Subcutaneous adipose tissue (tissue), 4 donors: ENCODE results near the gene SDHAF2. TPM values are rescaled to one million over a fixed set of nuclear protein-coding genes. Genes with fewer than 3 reads are reported as not detected.

Experiments
- total RNA-seq, 4 donors: library from RNA; depleted of rRNA; stranded (reverse); fragments of >200 nt; gene quantifications; one replicate each; pipeline ENCODE4 v1.1.0, GENCODE V29; 2016
- TF ChIP-seq, protein P1 (sequence below): fragments of 450-650 bp; IDR thresholded peaks from one replicate; pipeline ENCODE4 v1.5.1; 2016; ENCODE audit warnings: low read depth, mild to moderate bottlenecking, control low read depth, antibody characterized with exemption, moderate library complexity

SDHAF2 gene
- total RNA-seq, 4 donors from 2014 or later = 30.0 to 46.2 (median 33.9) TPM

DNA sequence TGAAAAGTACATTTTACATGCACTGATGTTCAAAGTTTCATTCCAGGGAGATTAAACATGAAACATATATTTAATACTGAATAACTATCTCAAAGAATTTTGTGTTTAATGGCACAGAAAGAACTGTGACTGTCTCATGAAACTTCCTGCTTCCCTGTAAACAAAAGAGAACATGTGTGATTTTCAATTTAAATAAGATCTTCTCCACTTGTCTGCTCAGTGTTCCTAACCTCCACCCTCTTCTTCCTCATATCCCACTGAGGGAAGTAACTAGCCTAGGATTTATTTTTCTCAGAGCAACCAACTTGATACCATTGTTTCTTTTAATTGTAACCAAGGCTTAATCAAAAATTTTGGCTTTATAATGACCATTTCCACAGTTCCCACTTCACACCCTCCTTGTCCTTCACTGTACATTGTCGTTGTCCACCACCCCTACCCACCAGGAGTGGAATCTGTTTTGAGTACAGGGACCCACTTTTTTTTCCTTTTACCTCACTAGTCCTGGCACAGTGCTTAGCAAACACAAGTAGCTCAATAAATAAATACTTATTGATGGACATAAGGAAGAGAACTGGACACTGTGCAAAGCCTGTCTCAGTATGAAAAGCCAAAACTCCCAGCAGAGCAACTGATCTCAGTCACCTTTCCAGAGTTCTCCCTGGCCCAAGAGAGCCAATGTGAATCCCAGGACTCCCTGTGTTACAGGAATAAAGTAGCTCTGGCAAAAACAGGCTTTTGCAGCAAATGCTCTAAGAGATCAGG, 4.4 kb upstream of the SDHAF2 start:
- TF ChIP-seq, protein P1, sequence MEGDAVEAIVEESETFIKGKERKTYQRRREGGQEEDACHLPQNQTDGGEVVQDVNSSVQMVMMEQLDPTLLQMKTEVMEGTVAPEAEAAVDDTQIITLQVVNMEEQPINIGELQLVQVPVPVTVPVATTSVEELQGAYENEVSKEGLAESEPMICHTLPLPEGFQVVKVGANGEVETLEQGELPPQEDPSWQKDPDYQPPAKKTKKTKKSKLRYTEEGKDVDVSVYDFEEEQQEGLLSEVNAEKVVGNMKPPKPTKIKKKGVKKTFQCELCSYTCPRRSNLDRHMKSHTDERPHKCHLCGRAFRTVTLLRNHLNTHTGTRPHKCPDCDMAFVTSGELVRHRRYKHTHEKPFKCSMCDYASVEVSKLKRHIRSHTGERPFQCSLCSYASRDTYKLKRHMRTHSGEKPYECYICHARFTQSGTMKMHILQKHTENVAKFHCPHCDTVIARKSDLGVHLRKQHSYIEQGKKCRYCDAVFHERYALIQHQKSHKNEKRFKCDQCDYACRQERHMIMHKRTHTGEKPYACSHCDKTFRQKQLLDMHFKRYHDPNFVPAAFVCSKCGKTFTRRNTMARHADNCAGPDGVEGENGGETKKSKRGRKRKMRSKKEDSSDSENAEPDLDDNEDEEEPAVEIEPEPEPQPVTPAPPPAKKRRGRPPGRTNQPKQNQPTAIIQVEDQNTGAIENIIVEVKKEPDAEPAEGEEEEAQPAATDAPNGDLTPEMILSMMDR = no peak

DNA sequence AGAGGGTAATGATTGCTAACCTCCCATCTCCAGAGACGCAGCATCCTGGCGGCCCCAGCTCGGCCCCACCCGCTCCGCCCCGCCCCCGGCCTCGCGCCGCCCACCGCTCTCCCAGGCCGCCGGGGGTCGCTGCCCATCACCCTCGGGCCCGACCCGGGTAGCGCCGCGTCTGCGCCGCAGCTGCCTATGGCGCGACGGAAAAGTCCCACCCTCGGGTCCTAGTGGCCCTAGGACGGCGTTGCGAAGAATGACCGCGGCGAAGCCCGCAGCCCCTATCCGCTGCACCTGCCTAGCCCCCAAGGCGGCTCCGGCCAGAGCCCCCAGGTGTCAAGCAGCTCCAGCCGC, 606 bp upstream of the SDHAF2 start:
- TF ChIP-seq, protein P1 = no peak

DNA sequence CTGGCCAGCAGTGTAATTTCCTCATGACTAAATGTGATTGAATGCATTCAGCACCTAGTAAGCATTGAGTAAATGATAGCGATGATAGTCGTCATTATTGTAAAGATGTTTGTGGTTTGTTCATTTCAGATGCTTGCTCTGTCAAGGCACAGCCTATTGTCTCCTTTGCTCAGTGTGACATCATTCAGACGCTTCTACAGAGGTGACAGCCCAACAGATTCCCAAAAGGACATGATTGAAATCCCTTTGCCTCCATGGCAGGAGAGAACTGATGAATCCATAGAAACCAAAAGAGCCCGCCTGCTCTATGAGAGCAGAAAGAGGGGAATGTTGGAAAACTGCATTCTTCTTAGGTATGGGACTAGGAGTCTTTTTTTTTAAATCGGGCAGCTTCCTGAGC, 7.6 kb downstream of the SDHAF2 start:
- TF ChIP-seq, protein P1 = no peak

DNA sequence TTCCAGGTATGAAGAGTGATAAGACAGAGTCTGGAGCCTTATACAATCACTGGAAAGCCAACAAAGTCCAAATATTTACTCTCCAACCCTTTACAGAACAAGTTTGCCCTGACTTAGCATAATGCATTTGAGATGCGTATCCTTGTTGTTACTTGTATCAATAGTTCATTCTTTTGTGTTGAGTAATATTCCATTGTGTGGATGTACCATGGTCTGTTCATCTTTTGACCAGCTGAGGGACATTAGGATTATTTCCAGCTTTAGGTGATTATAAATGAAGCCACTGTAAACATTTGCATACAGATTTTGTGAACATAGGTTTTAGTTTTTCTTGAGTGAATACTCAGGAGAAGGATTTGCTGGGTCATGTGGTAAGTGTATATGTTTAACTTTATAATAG, 9.7 kb downstream of the SDHAF2 start:
- TF ChIP-seq, protein P1 = no peak

DNA sequence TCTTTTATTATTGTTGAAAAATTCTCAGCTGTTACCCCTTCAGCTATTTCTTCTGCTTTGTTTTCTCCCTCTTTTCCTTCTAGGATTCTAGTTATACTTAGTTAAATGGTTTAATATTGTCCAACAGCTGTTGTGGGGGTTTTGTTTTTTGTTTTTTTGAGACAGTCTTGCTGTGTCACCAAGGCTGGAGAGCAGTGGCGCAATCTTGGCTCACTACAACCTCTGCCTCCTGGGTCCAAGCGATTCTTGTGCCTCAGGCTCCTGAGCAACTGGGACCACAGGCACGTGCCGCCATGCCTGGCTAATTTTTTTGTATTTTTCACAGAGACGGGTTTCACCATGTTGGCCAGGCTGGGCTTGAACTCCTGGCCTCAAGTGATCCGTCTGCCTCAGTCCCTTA, 12.7 kb downstream of the SDHAF2 start:
- TF ChIP-seq, protein P1 = no peak

DNA sequence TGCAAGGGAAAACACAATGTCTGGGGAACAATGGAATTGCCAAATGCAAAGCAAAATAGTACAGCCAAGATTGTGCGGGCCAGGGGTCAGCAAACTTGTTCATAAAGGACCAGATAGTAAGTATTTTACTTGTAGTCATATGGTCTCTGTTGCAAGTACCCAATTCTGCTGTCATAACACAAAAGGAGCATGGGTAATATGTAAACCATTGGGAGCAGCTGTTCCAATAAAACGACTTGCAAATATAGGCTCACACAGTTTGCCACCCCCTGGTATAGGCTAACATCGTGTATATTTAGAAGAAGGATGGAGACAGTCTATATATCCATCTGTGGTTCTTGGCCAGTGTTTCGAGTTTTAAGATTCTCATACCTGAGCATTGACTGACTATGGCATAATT, 15.6 kb downstream of the SDHAF2 start:
- TF ChIP-seq, protein P1 = no peak

DNA sequence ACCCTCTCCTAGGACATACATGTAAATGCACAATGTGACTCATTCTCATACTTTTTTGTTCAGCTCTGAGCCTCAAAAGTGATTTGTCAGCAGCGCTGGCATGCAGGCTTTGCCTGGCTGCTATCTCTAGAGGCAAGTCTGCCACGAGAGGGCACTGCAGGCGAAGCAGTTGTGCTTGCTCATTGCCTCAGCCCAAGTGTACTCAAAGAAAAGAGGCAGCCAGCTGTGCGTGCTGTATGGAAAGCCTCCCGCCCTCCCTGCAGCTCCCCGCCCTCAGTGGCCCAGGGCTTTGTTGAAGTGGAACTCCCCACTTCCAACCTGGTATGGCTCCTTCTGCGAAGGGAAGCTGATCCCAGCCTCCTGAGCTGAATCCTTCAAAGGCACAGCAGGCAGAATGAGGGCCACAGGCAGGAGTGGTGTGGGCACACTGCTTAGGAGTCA, 16.3 kb downstream of the SDHAF2 start:
- TF ChIP-seq, protein P1 = no peak
